CD14-positive monocyte (primary cell): ENCODE measurements around the gene DQX1. TPM values are rescaled to one million over a fixed set of nuclear protein-coding genes. Genes with fewer than 3 reads are reported as not detected.

Experiments
- DNase-seq, 3 donors: peaks; one replicate each; pipeline ENCODE4 v3.0.0-alpha.2; 2011 to 2022
- H2AFZ ChIP-seq: 2 replicates; pipeline ENCODE4 v1.6.0; 2012; ENCODE audit warnings: mild to moderate bottlenecking, low read depth, low read length, inconsistent platforms; ENCODE audit not compliant: insufficient read depth, poor library complexity, severe bottlenecking
- H3K27ac ChIP-seq, 2 donors: 1 replicate in 1 of 2; 2 replicates in 1 of 2; pipeline ENCODE4 v1.5.1; 2012 to 2013; ENCODE audit warnings: low read length in 2 of 2, control low read depth in 1 of 2, inconsistent platforms in 1 of 2, low read depth in 1 of 2, mild to moderate bottlenecking in 1 of 2
- H3K27me3 ChIP-seq, 2 donors: one replicate each; pipeline versions ENCODE4 v1.6.0 to v1.6.1; 2011 to 2013; ENCODE audit warnings: low read length in 2 of 2; ENCODE audit not compliant: control insufficient read depth in 2 of 2, insufficient read depth in 2 of 2
- H3K36me3 ChIP-seq, 2 donors: replicated peaks in 1 of 2; 1 replicate in 1 of 2; 2 replicates in 1 of 2; pipeline versions ENCODE4 v1.5.1 to v1.6.1; 2012 to 2013; ENCODE audit warnings: low read length in 2 of 2, control low read depth in 1 of 2, inconsistent platforms in 1 of 2, mild to moderate bottlenecking in 1 of 2; ENCODE audit not compliant: insufficient read depth in 2 of 2, control insufficient read depth in 1 of 2
- H3K4me1 ChIP-seq, 2 donors: 1 replicate in 1 of 2; 2 replicates in 1 of 2; pipeline versions ENCODE4 v1.5.1 to v1.6.1; 2012 to 2013; ENCODE audit warnings: low read length in 2 of 2, control low read depth in 1 of 2, inconsistent platforms in 1 of 2, mild to moderate bottlenecking in 1 of 2, moderate library complexity in 1 of 2; ENCODE audit not compliant: insufficient read depth in 2 of 2, control insufficient read depth in 1 of 2
- H3K4me2 ChIP-seq: replicated peaks from 2 replicates; pipeline ENCODE3; 2012; ENCODE audit warnings: low read length, moderate library complexity, mild to moderate bottlenecking; ENCODE audit not compliant: poor library complexity, severe bottlenecking; ENCODE audit errors: extremely low read depth
- H3K4me3 ChIP-seq, 3 experiments: fragments of 200-600 bp in 1 of 3; sonication (generic) in 1 of 3; replicated peaks in 1 of 3; 1 replicate in 2 of 3; 2 replicates in 1 of 3; pipeline ENCODE4 v1.5.1; 2011 to 2013; ENCODE audit warnings: low read length in 3 of 3, mild to moderate bottlenecking in 3 of 3, control low read depth in 2 of 3, low read depth in 2 of 3, inconsistent platforms in 1 of 3, moderate library complexity in 1 of 3
- H3K79me2 ChIP-seq: 2 replicates; pipeline ENCODE4 v1.6.0; 2012; ENCODE audit warnings: mild to moderate bottlenecking, control low read depth, inconsistent platforms, low read length, moderate library complexity; ENCODE audit not compliant: insufficient read depth
- H3K9ac ChIP-seq: 2 replicates; pipeline ENCODE4 v1.6.0; 2017; ENCODE audit warnings: low read length, mild to moderate bottlenecking; ENCODE audit not compliant: insufficient read depth, poor library complexity, severe bottlenecking
- H3K9me3 ChIP-seq, 2 donors: replicated peaks in 1 of 2; 1 replicate in 1 of 2; 2 replicates in 1 of 2; pipeline versions ENCODE4 v1.5.1 to v1.6.1; 2012 to 2013; ENCODE audit warnings: low read length in 2 of 2, control low read depth in 1 of 2; ENCODE audit not compliant: control insufficient read depth in 1 of 2, insufficient read depth in 1 of 2
- H4K20me1 ChIP-seq: 2 replicates; pipeline ENCODE4 v1.6.0; 2012; ENCODE audit warnings: mild to moderate bottlenecking, low read length, control low read depth, moderate library complexity; ENCODE audit not compliant: insufficient read depth
- H3K27ac Mint-ChIP-seq, 7 donors: one replicate each; pipeline ENCODE4 v1.8.0; 2020; ENCODE audit warnings: mild to moderate bottlenecking in 7 of 7, mixed read lengths in 7 of 7, moderate library complexity in 6 of 7, inconsistent platforms in 2 of 7
- H3K27me3 Mint-ChIP-seq, 3 donors: one replicate each; pipeline ENCODE4 v1.8.0; 2021 to 2022; ENCODE audit warnings: low read depth in 3 of 3, mild to moderate bottlenecking in 3 of 3, mixed read lengths in 3 of 3, moderate library complexity in 3 of 3, inconsistent platforms in 1 of 3
- H3K36me3 Mint-ChIP-seq, 2 donors: one replicate each; pipeline ENCODE4 v1.8.0; 2020; ENCODE audit warnings: mixed read lengths in 2 of 2, inconsistent platforms in 1 of 2, mild to moderate bottlenecking in 1 of 2
- H3K4me1 Mint-ChIP-seq: one replicate; pipeline ENCODE4 v1.8.0; 2020; ENCODE audit warnings: mild to moderate bottlenecking, mixed read lengths
- H3K4me3 Mint-ChIP-seq, 2 donors: one replicate each; pipeline ENCODE4 v1.8.0; 2020; ENCODE audit warnings: mild to moderate bottlenecking in 2 of 2, mixed read lengths in 2 of 2, moderate library complexity in 1 of 2
- H3K9me3 Mint-ChIP-seq, 7 donors: one replicate each; pipeline ENCODE4 v1.8.0; 2020 to 2022; ENCODE audit warnings: mixed read lengths in 7 of 7, mild to moderate bottlenecking in 6 of 7, moderate library complexity in 6 of 7, inconsistent platforms in 2 of 7
- CTCF ChIP-seq: fragments of 200-600 bp; IDR thresholded peaks from one replicate; pipeline ENCODE4 v1.8.0; 2022; ENCODE audit warnings: antibody characterized with exemption, mild to moderate bottlenecking
- WGBS: methylation state at CpG from one replicate; pipeline ENCODE4 v1.1.5; 2013; ENCODE audit warnings: missing lambda C conversion rate; ENCODE audit not compliant: insufficient coverage; 5-methylcytosine and 5-hydroxymethylcytosine counted together
- intact Hi-C, 2 donors: fragments of 100-400 bp; cut with micrococcal nuclease; formaldehyde crosslinking; loops; one replicate each; pipeline versions ENCODE4 v1.15.0 to v1.15.1; 2023
- polyA plus RNA-seq, 3 donors: library from polyadenylated mRNA; depleted of rRNA in 1 of 3; unstranded in 2 of 3; stranded (reverse) in 1 of 3; fragments of 300-500 nt in 2 of 3; fragments of >200 nt in 1 of 3; fragmentation: Illumina TruSeq in 2 of 3; gene quantifications; 1 replicate in 2 of 3; 2 replicates in 1 of 3; pipeline ENCODE4 v1.2.3, GENCODE V29; 2012 to 2021

The DQX1 gene
- polyA plus RNA-seq, 3 donors, result 0.36 TPM; not detected in 2

GRCh38 chr2:74531666-74532065 lies 5.6 kb upstream of the DQX1 start:
- peak overlapping the region in 1 of 7 donors; percentile 46 for H3K27ac Mint-ChIP-seq
- no peak overlapping the region for H3K4me3 Mint-ChIP-seq
- Histone ChIP-seq H3K4me1 (peaks cover 25 to 38% of the 10 kb centered on the region in 2 donors), H3K9me3 (no peaks in the 10 kb centered on the region), H3K4me3 (no peak overlapping the region), H3K79me2 (peaks cover 29% of the 10 kb centered on the region), H3K27me3 (no peaks in the 10 kb centered on the region), H3K27ac (no peak overlapping the region), H4K20me1 (peaks cover 23% of the 10 kb centered on the region), H3K9ac (no peak overlapping the region), H2AFZ (no peak overlapping the region), H3K36me3 (peaks cover 21 to 34% of the 10 kb centered on the region in 2 donors), H3K4me2 (no peak overlapping the region)
- 63% methylated on average over 4 of the region's 7 CpGs for WGBS
- intact Hi-C loops, result loop anchor here in 1 of 2 donors (10.0 kb wide), 1 partner anchor 53 kb away; no protein-coding TSS in a partner anchor
- no peak for TF ChIP-seq CTCF
- H3K9me3 Mint-ChIP-seq, result peaks cover 0 to 2% (median 0%) of the 10 kb centered on the region in 7 donors
- peaks cover 0 to 4% (median 0%) of the 10 kb centered on the region in 3 donors for H3K27me3 Mint-ChIP-seq
- peaks cover 34% of the 10 kb centered on the region for H3K4me1 Mint-ChIP-seq
- no peak for DNase-seq
- peaks cover 36 to 39% of the 10 kb centered on the region in 2 donors for H3K36me3 Mint-ChIP-seq

GRCh38 chr2:74530239-74531187 lies 4.5 kb upstream of the DQX1 start:
- Histone ChIP-seq H4K20me1 (peaks cover 26% of the 10 kb centered on the region), H2AFZ (peak overlapping the region; percentile 93), H3K27me3 (no peaks in the 10 kb centered on the region), H3K27ac (peak overlapping the region; percentile 15 to 95), H3K9ac (peak overlapping the region; percentile 96), H3K4me2 (peak overlapping the region; percentile 96), H3K4me3 (peak overlapping the region; percentile 65 to 96 (median 87)), H3K79me2 (peaks cover 29% of the 10 kb centered on the region), H3K9me3 (no peaks in the 10 kb centered on the region), H3K36me3 (peaks cover 23 to 40% of the 10 kb centered on the region in 2 donors), H3K4me1 (peaks cover 28 to 46% of the 10 kb centered on the region in 2 donors)
- no peak for TF ChIP-seq CTCF
- under 1% methylated on average over 41 of the region's 54 CpGs for WGBS
- Mint-ChIP-seq H3K4me1 (peaks cover 42% of the 10 kb centered on the region), H3K4me3 (peak overlapping the region; percentile 94 to 98), H3K9me3 (peaks cover 0 to 8% (median 0%) of the 10 kb centered on the region in 7 donors), H3K27ac (peak overlapping the region; percentile 60 to 95 (median 75)), H3K36me3 (peaks cover 42 to 47% of the 10 kb centered on the region in 2 donors), H3K27me3 (peaks cover 0 to 3% (median 0%) of the 10 kb centered on the region in 3 donors)
- DNase-seq, result peak; percentile 31 to 75 (median 50)
- intact Hi-C loops, result loop anchor here in 1 of 2 donors (10.0 kb wide), 1 partner anchor 54 kb away; no protein-coding TSS in a partner anchor
